Astrocyte (in vitro differentiated cells and primary cell): ENCODE data around the gene METTL8. TPM values are rescaled to one million over a fixed set of nuclear protein-coding genes. Genes with fewer than 3 reads are reported as not detected.

Source experiments
- DNase-seq: peaks from one replicate; pipeline ENCODE4 v3.0.0-alpha.2; 2010; ENCODE audit warnings: low read depth
- FAIRE-seq: peaks from 2 replicates; lab custom pipeline; 2011; peaks lifted over from hg19 to GRCh38; lab: Jason Lieb, UNC
- H2AFZ ChIP-seq: 2 replicates; pipeline ENCODE4 v1.6.0; 2012; ENCODE audit warnings: low read depth, low read length, inconsistent platforms
- H3K27ac ChIP-seq: 2 replicates; pipeline ENCODE4 v1.5.1; 2011; ENCODE audit warnings: low read depth, low read length, inconsistent platforms
- H3K27me3 ChIP-seq: 2 replicates; pipeline ENCODE4 v1.6.0; 2011; ENCODE audit warnings: low read length, inconsistent platforms; ENCODE audit not compliant: insufficient read depth
- H3K36me3 ChIP-seq: 2 replicates; pipeline ENCODE4 v1.5.1; 2011; ENCODE audit warnings: low read length, inconsistent platforms; ENCODE audit not compliant: insufficient read depth
- H3K4me1 ChIP-seq: 2 replicates; pipeline ENCODE4 v1.5.1; 2011; ENCODE audit warnings: low read length, inconsistent platforms; ENCODE audit not compliant: insufficient read depth
- H3K4me2 ChIP-seq: 2 replicates; pipeline ENCODE4 v1.6.0; 2012; ENCODE audit warnings: low read length, inconsistent platforms
- H3K4me3 ChIP-seq: 2 replicates; pipeline ENCODE4 v1.5.1; 2011; ENCODE audit warnings: low read depth, mild to moderate bottlenecking, low read length, inconsistent platforms; ENCODE audit not compliant: insufficient read depth
- H3K79me2 ChIP-seq: 2 replicates; pipeline ENCODE4 v1.6.0; 2012; ENCODE audit warnings: mild to moderate bottlenecking, low read length, inconsistent platforms; ENCODE audit not compliant: insufficient read depth
- H3K9ac ChIP-seq: 2 replicates; pipeline ENCODE4 v1.6.0; 2012; ENCODE audit warnings: mild to moderate bottlenecking, low read length, inconsistent platforms
- H3K9me3 ChIP-seq: 2 replicates; pipeline ENCODE4 v1.5.1; 2012; ENCODE audit warnings: low read depth, mild to moderate bottlenecking, low read length, inconsistent platforms; ENCODE audit not compliant: insufficient read depth
- H4K20me1 ChIP-seq: 2 replicates; pipeline ENCODE4 v1.6.0; 2012; ENCODE audit warnings: low read length, inconsistent platforms; ENCODE audit not compliant: insufficient read depth
- H3K27ac Mint-ChIP-seq: one replicate; pipeline ENCODE4 v1.8.0; 2021; ENCODE audit warnings: mild to moderate bottlenecking, mixed read lengths; ENCODE audit not compliant: unreplicated experiment
- H3K27me3 Mint-ChIP-seq: one replicate; pipeline ENCODE4 v1.8.0; 2021; ENCODE audit warnings: low read depth, mixed read lengths; ENCODE audit not compliant: unreplicated experiment
- H3K36me3 Mint-ChIP-seq: one replicate; pipeline ENCODE4 v1.8.0; 2021; ENCODE audit warnings: low read depth, mixed read lengths; ENCODE audit not compliant: unreplicated experiment
- H3K4me1 Mint-ChIP-seq: one replicate; pipeline ENCODE4 v1.8.0; 2021; ENCODE audit warnings: low read depth, mixed read lengths; ENCODE audit not compliant: unreplicated experiment
- H3K4me3 Mint-ChIP-seq: one replicate; pipeline ENCODE4 v1.8.0; 2021; ENCODE audit warnings: mild to moderate bottlenecking, moderate library complexity, mixed read lengths; ENCODE audit not compliant: unreplicated experiment
- H3K9me3 Mint-ChIP-seq: one replicate; pipeline ENCODE4 v1.8.0; 2021; ENCODE audit warnings: mild to moderate bottlenecking, mixed read lengths; ENCODE audit not compliant: unreplicated experiment
- EZH2 ChIP-seq: IDR thresholded peaks from 2 replicates; pipeline ENCODE4 v1.6.1; 2012; ENCODE audit warnings: mild to moderate bottlenecking, low read length, inconsistent platforms; ENCODE audit not compliant: insufficient read depth
- total RNA-seq: library from RNA; stranded (reverse); gene quantifications from 2 replicates; pipeline ENCODE4 v1.2.1, GENCODE V29; 2021
- TF ChIP-seq, protein P1 (sequence below): IDR thresholded peaks from 2 replicates; pipeline ENCODE4 v1.5.1; 2011; ENCODE audit warnings: low read depth, mild to moderate bottlenecking, inconsistent platforms, low read length, moderate library complexity; ENCODE audit not compliant: insufficient read depth

Gene METTL8
- total RNA-seq, 1 donor from 2014 or later = 40.4 TPM

- Histone ChIP-seq H3K27me3 (no peaks in the 10 kb centered on the region), H3K4me2 (no peak overlapping the region), H2AFZ (no peak overlapping the region), H3K36me3 (no peaks in the 10 kb centered on the region), H3K27ac (no peak overlapping the region), H3K79me2 (no peaks in the 10 kb centered on the region), H3K9ac (no peak overlapping the region), H3K9me3 (no peaks in the 10 kb centered on the region), H4K20me1 (no peaks in the 10 kb centered on the region), H3K4me3 (no peak overlapping the region), H3K4me1 (no peaks in the 10 kb centered on the region)
- Mint-ChIP-seq H3K27ac (no peak overlapping the region), H3K27me3 (no peaks in the 10 kb centered on the region), H3K9me3 (no peaks in the 10 kb centered on the region), H3K4me1 (peaks cover 6% of the 10 kb centered on the region), H3K4me3 (no peak overlapping the region), H3K36me3 (peaks cover 2% of the 10 kb centered on the region)
- FAIRE-seq (no peak), DNase-seq (no peak)
- TF ChIP-seq EZH2 = no peak
- TF ChIP-seq, protein P1, sequence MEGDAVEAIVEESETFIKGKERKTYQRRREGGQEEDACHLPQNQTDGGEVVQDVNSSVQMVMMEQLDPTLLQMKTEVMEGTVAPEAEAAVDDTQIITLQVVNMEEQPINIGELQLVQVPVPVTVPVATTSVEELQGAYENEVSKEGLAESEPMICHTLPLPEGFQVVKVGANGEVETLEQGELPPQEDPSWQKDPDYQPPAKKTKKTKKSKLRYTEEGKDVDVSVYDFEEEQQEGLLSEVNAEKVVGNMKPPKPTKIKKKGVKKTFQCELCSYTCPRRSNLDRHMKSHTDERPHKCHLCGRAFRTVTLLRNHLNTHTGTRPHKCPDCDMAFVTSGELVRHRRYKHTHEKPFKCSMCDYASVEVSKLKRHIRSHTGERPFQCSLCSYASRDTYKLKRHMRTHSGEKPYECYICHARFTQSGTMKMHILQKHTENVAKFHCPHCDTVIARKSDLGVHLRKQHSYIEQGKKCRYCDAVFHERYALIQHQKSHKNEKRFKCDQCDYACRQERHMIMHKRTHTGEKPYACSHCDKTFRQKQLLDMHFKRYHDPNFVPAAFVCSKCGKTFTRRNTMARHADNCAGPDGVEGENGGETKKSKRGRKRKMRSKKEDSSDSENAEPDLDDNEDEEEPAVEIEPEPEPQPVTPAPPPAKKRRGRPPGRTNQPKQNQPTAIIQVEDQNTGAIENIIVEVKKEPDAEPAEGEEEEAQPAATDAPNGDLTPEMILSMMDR = no peak
Observed at GRCh38 chr2:171330155-171330956, 103.4 kb downstream of the METTL8 start.

GRCh38 chr2:171327043-171327496 is 106.7 kb downstream of the METTL8 start:
- Mint-ChIP-seq H3K27me3 (no peaks in the 10 kb centered on the region), H3K36me3 (peaks cover 6% of the 10 kb centered on the region), H3K27ac (no peak overlapping the region), H3K4me1 (peaks cover 6% of the 10 kb centered on the region), H3K9me3 (no peaks in the 10 kb centered on the region), H3K4me3 (no peak overlapping the region)
- Histone ChIP-seq H3K4me2 (no peak overlapping the region), H3K27ac (no peak overlapping the region), H3K36me3 (no peaks in the 10 kb centered on the region), H3K9ac (no peak overlapping the region), H3K4me1 (no peaks in the 10 kb centered on the region), H4K20me1 (no peaks in the 10 kb centered on the region), H3K27me3 (no peaks in the 10 kb centered on the region), H2AFZ (no peak overlapping the region), H3K79me2 (no peaks in the 10 kb centered on the region), H3K9me3 (no peaks in the 10 kb centered on the region), H3K4me3 (no peak overlapping the region)
- FAIRE-seq (no peak), DNase-seq (no peak)
- TF ChIP-seq, protein P1 = no peak
- no peak for TF ChIP-seq EZH2
